GM12892 (cell line): Measurements from ENCODE around the gene RNF212.

Source experiments
- POLR2A ChIP-seq: IDR thresholded peaks from 2 replicates; pipeline ENCODE4 v1.6.1; 2011; ENCODE audit warnings: low read depth, low read length, control low read depth
- POLR2AphosphoS5 ChIP-seq: IDR thresholded peaks from 2 replicates; pipeline ENCODE4 v1.6.1; 2011; ENCODE audit warnings: low read depth, low read length, control low read depth

DNA sequence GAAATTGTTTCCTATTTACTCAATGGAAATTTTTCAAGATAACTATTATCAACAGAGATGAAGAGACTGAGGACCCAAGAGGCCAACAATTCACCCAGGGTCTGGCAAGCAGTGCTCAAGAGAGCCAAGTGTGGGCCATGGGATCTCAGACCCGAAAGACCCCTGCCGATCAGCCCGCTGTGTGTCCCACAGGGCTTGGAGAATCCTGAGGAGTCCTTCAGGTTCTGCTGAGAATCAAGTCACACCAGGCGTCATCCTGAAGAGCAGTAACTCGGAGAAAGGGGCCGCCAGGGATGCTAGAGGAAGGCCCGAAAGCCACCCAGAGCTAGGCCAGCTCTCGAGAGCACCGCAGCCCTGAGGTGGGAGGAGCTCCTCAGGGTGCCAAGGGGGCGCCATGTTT, 53.2 kb downstream of the RNF212 start:
- TF ChIP-seq POLR2A (no peak), POLR2AphosphoS5 (no peak)
